ENCODE results near the gene CLEC4G.

Gene CLEC4G

DNA sequence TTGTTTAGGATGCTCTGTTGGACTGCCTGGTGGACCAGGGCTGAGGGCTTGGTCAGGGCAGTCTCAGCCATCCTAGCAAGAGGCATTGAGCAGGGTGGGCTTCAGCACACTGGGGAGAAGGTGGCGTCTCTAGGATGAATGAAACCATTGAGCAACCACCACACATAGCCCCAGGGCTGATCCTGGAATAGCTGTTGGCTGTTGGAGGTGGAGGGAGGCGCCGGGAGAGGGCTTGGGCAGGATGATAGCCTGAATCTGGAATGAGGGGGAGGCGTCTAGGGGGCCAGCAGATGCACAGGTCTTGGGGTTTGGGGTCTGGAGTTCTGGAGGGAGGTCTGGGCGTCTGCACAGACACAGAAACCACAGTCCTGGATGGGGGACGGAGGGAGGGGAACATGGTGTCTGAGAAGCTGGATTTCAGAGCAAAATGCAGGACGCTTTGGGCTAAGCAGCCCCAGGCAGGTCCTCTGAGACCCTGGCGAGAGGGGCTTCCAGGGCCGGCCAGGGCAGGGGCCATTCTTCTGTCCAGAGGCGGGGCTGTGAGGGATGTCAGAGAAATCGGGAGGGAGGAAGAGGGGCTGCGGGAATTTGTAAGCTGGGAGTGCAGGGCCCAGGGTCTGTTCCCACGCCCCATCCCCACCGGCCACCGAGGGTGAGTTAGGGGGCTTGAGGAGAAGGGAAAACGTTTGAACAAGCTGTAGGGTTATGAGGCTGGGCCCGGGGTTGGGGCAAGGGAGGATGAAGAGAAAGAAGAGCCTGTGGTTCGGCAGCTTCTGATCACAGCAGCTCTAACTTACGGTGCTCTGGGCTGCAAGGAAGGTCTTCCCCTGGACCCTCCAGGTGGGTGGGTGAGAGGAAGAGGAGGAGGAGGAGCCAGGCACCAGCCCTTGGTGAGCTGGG lies 46.1 kb downstream of the CLEC4G start:
- no peaks in the 10 kb centered on the region for H3K9me3 ChIP-seq (ENCODE audit: low read length)
- peaks cover 16% of the 10 kb centered on the region for H3K36me3 ChIP-seq (ENCODE audit: insufficient read depth, low read length)
- no peak overlapping the region for H3K9ac ChIP-seq (ENCODE audit: low read length)
- H3K27me3 ChIP-seq (ENCODE audit: insufficient read depth, low read length): no peaks in the 10 kb centered on the region
- no peaks in the 10 kb centered on the region for H3F3A ChIP-seq (ENCODE audit: insufficient read depth, low read length)
- TF ChIP-seq, protein P1, sequence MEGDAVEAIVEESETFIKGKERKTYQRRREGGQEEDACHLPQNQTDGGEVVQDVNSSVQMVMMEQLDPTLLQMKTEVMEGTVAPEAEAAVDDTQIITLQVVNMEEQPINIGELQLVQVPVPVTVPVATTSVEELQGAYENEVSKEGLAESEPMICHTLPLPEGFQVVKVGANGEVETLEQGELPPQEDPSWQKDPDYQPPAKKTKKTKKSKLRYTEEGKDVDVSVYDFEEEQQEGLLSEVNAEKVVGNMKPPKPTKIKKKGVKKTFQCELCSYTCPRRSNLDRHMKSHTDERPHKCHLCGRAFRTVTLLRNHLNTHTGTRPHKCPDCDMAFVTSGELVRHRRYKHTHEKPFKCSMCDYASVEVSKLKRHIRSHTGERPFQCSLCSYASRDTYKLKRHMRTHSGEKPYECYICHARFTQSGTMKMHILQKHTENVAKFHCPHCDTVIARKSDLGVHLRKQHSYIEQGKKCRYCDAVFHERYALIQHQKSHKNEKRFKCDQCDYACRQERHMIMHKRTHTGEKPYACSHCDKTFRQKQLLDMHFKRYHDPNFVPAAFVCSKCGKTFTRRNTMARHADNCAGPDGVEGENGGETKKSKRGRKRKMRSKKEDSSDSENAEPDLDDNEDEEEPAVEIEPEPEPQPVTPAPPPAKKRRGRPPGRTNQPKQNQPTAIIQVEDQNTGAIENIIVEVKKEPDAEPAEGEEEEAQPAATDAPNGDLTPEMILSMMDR (IDR thresholded peaks at IDR 0.05; ENCODE audit: low read length): no peak
- no peak for TF ChIP-seq EZH2 (IDR thresholded peaks at IDR 0.05; ENCODE audit: borderline replicate concordance, low read length)
- peaks cover 5% of the 10 kb centered on the region for H3K4me1 ChIP-seq (ENCODE audit: insufficient read depth, low read length, severe bottlenecking)
- H4K20me1 ChIP-seq (ENCODE audit: insufficient read depth, low read length): no peaks in the 10 kb centered on the region
- no peak overlapping the region for H3K4me2 ChIP-seq (ENCODE audit: low read length)
- no peak overlapping the region for H3K27ac ChIP-seq (ENCODE audit: low read depth, low read length, poor library complexity, severe bottlenecking)
- no peaks in the 10 kb centered on the region for H3K9me2 ChIP-seq (ENCODE audit: low read depth, low read length)
- H3K79me2 ChIP-seq (ENCODE audit: insufficient read depth, low read length): no peaks in the 10 kb centered on the region
- no peak overlapping the region for H3K4me3 ChIP-seq (ENCODE audit: low read depth, low read length, poor library complexity, severe bottlenecking)
- no peak overlapping the region for H2AFZ ChIP-seq (ENCODE audit: low read length)

DNA sequence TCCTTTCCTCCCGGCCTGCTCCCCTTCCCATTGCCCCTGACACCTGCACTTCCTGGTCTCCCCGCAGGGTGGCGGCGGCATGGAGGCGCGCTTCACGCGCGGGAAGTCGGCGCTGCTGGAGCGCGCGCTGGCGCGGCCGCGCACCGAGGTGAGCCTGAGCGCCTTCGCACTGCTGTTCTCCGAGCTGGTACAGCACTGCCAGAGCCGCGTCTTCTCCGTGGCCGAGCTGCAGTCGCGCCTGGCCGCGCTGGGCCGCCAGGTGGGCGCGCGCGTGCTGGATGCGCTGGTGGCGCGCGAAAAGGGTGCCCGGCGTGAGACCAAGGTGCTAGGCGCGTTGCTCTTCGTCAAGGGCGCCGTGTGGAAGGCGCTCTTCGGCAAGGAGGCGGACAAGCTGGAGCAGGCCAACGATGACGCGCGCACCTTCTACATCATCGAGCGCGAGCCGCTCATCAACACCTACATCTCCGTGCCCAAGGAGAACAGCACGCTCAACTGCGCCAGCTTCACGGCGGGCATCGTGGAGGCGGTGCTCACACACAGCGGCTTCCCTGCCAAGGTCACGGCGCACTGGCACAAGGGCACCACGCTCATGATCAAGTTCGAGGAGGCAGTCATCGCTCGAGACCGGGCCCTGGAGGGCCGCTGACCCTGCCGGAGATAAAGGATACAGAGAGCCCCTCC lies 49.6 kb downstream of the CLEC4G start:
- Histone ChIP-seq H3K27me3 (ENCODE audit: insufficient read depth, low read length) (no peaks in the 10 kb centered on the region), H3K4me1 (ENCODE audit: insufficient read depth, low read length, severe bottlenecking) (peaks cover 21% of the 10 kb centered on the region), H4K20me1 (ENCODE audit: insufficient read depth, low read length) (no peaks in the 10 kb centered on the region), H3K9ac (ENCODE audit: low read length) (no peak overlapping the region), H3K4me3 (ENCODE audit: low read depth, low read length, poor library complexity, severe bottlenecking) (no peak overlapping the region), H2AFZ (ENCODE audit: low read length) (no peak overlapping the region), H3K79me2 (ENCODE audit: insufficient read depth, low read length) (no peaks in the 10 kb centered on the region), H3K9me2 (ENCODE audit: low read depth, low read length) (no peaks in the 10 kb centered on the region), H3K9me3 (ENCODE audit: low read length) (no peaks in the 10 kb centered on the region), H3K27ac (ENCODE audit: low read depth, low read length, poor library complexity, severe bottlenecking) (no peak overlapping the region), H3K36me3 (ENCODE audit: insufficient read depth, low read length) (peaks cover 16% of the 10 kb centered on the region), H3F3A (ENCODE audit: insufficient read depth, low read length) (no peaks in the 10 kb centered on the region), H3K4me2 (ENCODE audit: low read length) (peak overlapping the region; percentile 93; the same call in 1 of the 2 replicates)
- TF ChIP-seq, protein P1 (IDR thresholded peaks at IDR 0.05; ENCODE audit: low read length): no peak
- TF ChIP-seq EZH2 (IDR thresholded peaks at IDR 0.05; ENCODE audit: borderline replicate concordance, low read length): no peak

DNA sequence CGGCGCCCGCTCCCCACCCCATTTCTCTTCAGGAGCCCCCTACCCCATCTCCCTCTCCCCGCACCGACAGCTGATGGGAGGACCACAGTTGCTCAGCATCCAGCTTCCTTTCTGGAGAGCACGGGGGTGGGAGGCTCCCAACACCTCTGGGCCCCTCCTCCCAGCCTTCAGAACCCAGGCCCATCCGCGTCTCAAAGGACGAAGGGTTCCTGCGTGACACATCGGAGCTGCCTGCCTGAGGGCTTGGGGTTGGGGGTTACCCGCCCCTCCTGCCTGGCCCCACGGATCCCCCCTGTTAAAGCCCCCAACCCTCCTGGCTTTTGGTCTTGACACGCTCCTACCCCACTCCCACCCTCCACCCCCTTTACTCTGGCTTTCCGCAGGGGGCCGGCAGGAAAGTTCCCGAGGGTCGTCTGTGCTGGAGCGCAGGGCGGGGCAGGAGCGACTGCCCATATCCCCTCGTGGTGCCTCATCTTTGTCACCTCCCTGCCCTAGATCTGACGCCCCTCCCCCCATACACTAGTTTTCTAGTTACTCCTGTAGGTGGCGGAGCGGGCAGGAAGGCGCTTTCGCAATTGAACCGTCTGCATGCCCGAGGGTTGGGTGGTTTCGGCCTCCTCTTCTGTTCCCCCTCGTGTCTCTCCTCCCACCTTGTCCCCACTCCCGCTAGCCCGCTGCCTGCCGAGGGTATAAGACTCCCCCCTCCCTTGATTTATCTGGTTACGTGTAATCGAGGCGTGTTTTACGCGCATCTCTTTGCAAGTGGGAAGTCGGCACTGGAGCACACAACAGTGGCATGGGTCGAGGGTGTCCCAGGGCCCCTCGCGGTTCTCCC lies 50.4 kb downstream of the CLEC4G start:
- no peaks in the 10 kb centered on the region; the same call in 1 of the 2 replicates for H3K27me3 ChIP-seq (ENCODE audit: insufficient read depth, low read length)
- no peaks in the 10 kb centered on the region for H4K20me1 ChIP-seq (ENCODE audit: insufficient read depth, low read length)
- no peaks in the 10 kb centered on the region for H3F3A ChIP-seq (ENCODE audit: insufficient read depth, low read length)
- H3K9me2 ChIP-seq (ENCODE audit: low read depth, low read length): no peaks in the 10 kb centered on the region
- H3K4me3 ChIP-seq (ENCODE audit: low read depth, low read length, poor library complexity, severe bottlenecking): peak overlapping the region; percentile 82
- H3K9ac ChIP-seq (ENCODE audit: low read length): peak overlapping the region; percentile 83
- H3K9me3 ChIP-seq (ENCODE audit: low read length): no peaks in the 10 kb centered on the region
- H3K36me3 ChIP-seq (ENCODE audit: insufficient read depth, low read length): peaks cover 16% of the 10 kb centered on the region
- no peaks in the 10 kb centered on the region for H3K79me2 ChIP-seq (ENCODE audit: insufficient read depth, low read length)
- no peak for TF ChIP-seq EZH2 (IDR thresholded peaks at IDR 0.05; ENCODE audit: borderline replicate concordance, low read length)
- TF ChIP-seq, protein P1 (IDR thresholded peaks at IDR 0.05; ENCODE audit: low read length): peak; percentile 59
- no peak overlapping the region for H3K27ac ChIP-seq (ENCODE audit: low read depth, low read length, poor library complexity, severe bottlenecking)
- peak overlapping the region; percentile 93 for H3K4me2 ChIP-seq (ENCODE audit: low read length)
- peaks cover 21% of the 10 kb centered on the region for H3K4me1 ChIP-seq (ENCODE audit: insufficient read depth, low read length, severe bottlenecking)
- no peak overlapping the region for H2AFZ ChIP-seq (ENCODE audit: low read length)

All from OCI-LY1 (cell line).